IPS-NIHi7 (cell line): ENCODE measurements around the gene MED12L.

ENCODE experiments used
- DNase-seq: peaks from one replicate; pipeline ENCODE4 v3.0.0; 2012; ENCODE audit warnings: mixed read lengths; ENCODE audit errors: extremely low spot score

The MED12L gene

GRCh38 chr3:151460228-151460627, 374.8 kb downstream of the MED12L start:
- no peak for DNase-seq

- peak; percentile 75 for DNase-seq
Observed at GRCh38 chr3:151460774-151461450, 375.4 kb downstream of the MED12L start, which contains the start of gene IGSF10. Gene IGSF10 (minus strand): TSS chr3:151461061. CDS start chr3:151458709, 2,352 bp downstream.

GRCh38 chr3:151462278-151462780, 376.9 kb downstream of the MED12L start:
- no peak for DNase-seq

DNA sequence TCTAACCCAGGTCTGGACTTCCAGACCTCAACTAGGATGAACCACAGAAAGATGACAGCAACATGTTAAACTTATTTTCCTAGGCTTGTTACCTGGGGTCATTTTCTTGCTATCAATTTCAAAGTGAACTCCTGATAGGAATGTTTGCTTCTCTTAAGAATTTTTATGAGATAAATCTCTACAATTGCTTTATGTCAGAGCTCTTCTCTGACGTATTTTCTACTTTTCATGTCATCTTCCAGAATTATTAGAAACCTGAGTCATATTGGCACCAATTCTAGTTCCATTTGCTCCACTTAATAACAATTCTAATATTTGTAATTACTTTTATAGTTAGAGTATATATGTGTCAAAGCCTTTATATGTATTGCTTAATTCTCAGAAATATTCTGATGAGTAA, 377.5 kb downstream of the MED12L start:
- no peak for DNase-seq

GRCh38 chr3:151467069-151467468, 381.6 kb downstream of the MED12L start:
- DNase-seq, result no peak

DNA sequence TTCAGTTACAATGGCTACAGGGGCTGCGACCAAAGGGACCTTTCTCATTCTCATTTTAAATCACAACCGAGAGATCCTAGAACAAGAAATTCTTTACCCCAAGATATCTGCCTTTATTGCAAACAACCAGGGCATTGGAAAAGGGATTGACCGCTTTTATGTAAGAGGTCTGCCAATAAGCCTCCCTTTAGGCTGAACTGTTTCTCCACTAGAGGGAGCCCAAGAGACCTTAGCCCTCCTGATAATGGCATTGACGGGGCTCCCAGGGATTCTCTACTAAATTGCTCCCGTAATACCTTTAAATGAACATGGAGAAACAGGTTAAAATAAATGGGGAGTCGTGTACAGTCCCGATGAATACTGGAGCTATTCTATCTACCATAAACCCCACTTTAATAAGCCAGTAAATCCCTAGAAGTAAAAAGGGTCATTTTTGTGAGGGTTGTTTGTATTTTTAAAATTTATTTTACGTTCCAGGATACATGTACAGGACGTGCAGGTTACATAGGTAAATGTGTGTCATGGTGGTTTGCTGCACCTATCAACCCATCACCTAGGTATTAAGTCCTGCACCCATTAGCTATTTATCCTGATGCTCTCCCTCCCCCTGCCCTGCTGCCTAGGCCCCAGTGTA, 382.9 kb downstream of the MED12L start:
- DNase-seq, result peak; percentile 68

GRCh38 chr3:151476344-151477018, 391.0 kb downstream of the MED12L start:
- no peak for DNase-seq

GRCh38 chr3:151477591-151478334, 392.3 kb downstream of the MED12L start:
- peak; percentile 23 for DNase-seq

DNA sequence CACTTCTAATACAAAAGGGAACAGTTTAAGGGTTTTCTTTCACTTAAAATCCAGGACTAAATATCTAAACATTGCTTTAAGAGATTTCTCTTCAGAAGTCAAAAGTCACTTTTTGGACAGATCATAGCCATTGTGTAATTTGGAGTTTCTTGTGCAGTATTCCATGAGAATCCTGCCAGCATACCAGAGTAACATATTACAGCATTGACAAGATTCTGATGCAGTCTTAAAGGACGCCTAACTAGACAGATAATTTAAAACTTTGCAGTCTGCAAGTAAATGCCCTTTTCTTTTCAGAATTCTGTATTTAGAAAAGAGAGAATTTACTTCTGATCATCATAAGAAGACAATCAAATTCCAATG, 392.9 kb downstream of the MED12L start:
- no peak for DNase-seq

DNA sequence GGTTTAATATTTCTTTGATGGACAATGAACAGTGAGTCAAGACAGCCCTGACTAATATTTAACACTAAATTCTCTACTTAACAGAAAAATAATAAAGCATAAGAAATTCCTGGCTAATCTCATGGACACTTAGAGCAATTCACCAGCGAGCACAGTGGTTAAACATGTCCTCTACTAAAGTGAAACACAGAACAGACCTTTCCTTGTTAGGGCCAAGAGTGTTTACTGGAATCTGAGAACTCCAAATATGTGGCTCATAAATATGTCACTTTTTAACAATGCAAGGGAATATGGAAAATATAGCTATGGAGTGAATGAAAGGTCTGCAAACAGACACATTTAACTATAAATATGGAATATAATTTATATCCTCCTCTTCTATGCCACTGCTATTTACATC, 394.0 kb downstream of the MED12L start:
- no peak for DNase-seq

DNA sequence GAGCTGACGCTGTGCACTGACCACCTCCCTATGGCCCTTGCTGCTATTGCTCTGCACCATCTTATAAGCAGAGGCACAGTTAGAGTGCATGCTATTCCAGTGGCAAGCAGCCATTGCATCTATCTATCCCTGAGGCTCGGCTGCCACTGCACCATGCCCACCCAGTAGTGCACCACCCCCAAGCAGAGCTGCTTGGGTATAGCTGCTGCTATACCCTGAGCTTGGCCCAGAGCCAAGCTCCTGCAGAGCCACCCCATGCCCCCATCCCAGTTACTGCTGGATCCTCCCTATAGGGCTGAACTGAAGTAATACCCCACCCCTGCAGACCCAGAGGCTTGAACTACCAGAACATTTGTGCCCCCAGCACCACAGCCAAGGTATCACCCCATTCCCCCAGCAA, 395.0 kb downstream of the MED12L start:
- no peak for DNase-seq

DNA sequence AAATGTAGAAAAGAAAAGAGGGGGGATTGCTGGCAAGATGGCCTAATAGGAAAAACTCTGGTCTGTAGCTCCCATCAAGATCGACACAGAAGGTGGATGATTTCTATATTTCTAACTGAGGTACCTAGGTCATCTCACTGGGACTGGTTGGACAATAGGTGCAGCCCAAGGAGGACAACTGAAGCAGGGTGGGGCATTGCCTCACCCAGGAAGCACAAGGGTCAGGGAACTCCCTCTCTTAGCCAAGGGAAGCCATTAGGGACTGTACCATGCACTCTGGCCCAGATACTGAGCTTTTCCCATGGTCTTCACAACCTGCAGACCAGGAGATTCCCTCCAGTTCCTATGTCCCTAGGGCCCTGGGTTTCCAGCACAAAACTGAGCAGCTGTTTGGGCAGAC, 398.0 kb downstream of the MED12L start:
- no peak for DNase-seq

DNA sequence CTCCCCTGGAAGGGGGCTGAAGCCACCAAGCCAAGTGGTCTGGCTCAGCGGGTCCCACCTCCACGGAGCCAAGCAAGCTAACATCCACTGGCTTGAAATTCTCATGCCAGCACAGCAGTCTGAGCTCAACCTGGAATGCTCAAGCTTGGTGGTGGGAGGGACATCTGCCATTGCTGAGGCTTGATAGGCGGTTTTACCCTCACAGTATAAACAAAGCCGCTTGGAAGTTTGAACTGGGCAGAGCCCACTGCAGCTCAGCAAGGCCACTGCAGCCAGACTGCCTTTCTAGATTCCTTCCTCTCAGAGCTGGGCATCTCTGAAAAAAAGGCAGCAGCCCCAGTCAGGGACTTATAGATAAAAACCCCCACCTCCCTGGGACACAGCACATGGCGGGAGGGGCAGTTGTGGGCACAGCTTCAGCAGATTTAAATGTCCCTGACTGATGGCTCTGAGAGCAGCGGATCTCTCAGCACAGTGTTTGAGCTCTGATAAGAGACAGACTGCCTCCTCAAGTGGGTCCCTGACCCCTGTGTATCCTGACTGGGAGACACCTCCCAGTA, 398.6 kb downstream of the MED12L start:
- no peak for DNase-seq
